ENCODE results near the gene APBB1. TPM values are rescaled to one million over a fixed set of nuclear protein-coding genes. Genes with fewer than 3 reads are reported as not detected.

Gene APBB1
- total RNA-seq, 2 donors from 2014 or later = 51.5 to 51.6 TPM

DNA sequence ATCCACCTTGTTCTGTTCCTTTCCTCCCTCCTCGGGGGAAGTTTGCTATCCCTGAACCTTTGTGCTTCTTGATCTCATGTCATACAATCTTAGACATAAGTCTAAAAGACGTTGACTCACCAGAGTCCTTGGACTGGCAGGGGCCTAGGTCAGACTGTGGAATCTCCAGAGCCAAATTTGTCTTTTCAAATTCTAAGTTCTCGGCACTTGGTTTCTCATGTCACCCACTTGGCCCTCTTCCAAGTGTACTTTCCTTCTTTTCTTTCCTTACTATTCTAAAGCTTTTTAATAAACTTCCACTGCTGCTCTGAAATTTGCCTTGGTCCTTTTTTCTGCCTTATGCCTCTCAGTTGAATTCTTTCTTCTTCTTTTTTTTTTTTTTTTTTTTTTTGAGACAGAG is 58.7 kb downstream of the APBB1 start:
- Mint-ChIP-seq H3K9me3 (no peaks in the 10 kb centered on the region), H3K27me3 (ENCODE audit: insufficient read depth) (no peaks in the 10 kb centered on the region), H3K4me1 (peaks cover 12% of the 10 kb centered on the region), H3K27ac (no peak overlapping the region), H3K4me3 (no peak overlapping the region), H3K36me3 (ENCODE audit: low read depth) (no peaks in the 10 kb centered on the region)
- Histone ChIP-seq H3K4me3 (ENCODE audit: low read length) (no peak overlapping the region), H3K9ac (ENCODE audit: extremely low read depth, low read length, poor library complexity, severe bottlenecking) (no peak overlapping the region), H3K27ac (ENCODE audit: low read depth, low read length) (no peak overlapping the region), H3K4me1 (ENCODE audit: control insufficient read depth, insufficient read depth, low read length) (no peaks in the 10 kb centered on the region), H3K9me3 (ENCODE audit: control insufficient read depth, low read length) (no peaks in the 10 kb centered on the region), H3K27me3 (ENCODE audit: control insufficient read depth, insufficient read depth, low read length, poor library complexity, severe bottlenecking) (no peaks in the 10 kb centered on the region), H3K36me3 (ENCODE audit: control insufficient read depth, insufficient read depth, low read length) (no peaks in the 10 kb centered on the region)
- 89 to 91% methylated on average over 3 of the region's 3 CpGs for WGBS, 2 experiments (ENCODE audit: insufficient coverage in 1 of 2, insufficient read length in 1 of 2)
- no peak for TF ChIP-seq CTCF (conservative IDR thresholded peaks at IDR 0.05)
- DNase-seq = no peak

DNA sequence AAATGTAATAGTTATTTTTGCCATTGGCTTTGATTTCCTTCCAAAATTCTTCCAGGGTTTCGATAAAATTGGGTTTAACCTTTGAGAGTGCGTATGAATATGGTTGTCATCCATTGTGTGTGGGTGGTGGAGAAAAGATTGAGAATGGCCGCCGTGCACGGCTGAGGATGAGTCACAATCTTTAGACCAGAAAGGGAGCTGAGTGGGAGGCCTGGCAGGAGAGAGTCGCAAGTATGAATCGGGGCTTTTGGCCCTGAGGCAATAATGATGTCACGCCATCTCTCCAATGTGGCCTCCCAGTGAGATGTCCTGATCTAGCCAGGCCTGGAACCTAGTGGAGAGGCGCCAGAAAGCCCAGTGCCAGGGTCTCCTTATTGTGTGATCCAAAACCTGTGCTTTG is 61.7 kb downstream of the APBB1 start:
- 71 to 78% methylated on average over 7 to 9 of the region's 9 CpGs for WGBS, 2 experiments (ENCODE audit: insufficient coverage in 1 of 2, insufficient read length in 1 of 2)
- Mint-ChIP-seq H3K27ac (no peak overlapping the region), H3K4me1 (peaks cover 25% of the 10 kb centered on the region)

GRCh38 chr11:6356503-6357055 is 62.3 kb downstream of the APBB1 start:
- Mint-ChIP-seq H3K36me3 (ENCODE audit: low read depth) (no peaks in the 10 kb centered on the region), H3K4me3 (no peak overlapping the region), H3K27me3 (ENCODE audit: insufficient read depth) (no peaks in the 10 kb centered on the region), H3K4me1 (peaks cover 30% of the 10 kb centered on the region), H3K9me3 (no peaks in the 10 kb centered on the region), H3K27ac (no peak overlapping the region)
- H3K4me1 ChIP-seq (ENCODE audit: control insufficient read depth, insufficient read depth, low read length) = peaks cover 6% of the 10 kb centered on the region
- H3K27me3 ChIP-seq (ENCODE audit: control insufficient read depth, insufficient read depth, low read length, poor library complexity, severe bottlenecking) = no peaks in the 10 kb centered on the region
- no peak overlapping the region for H3K4me3 ChIP-seq (ENCODE audit: low read length)
- TF ChIP-seq CTCF (conservative IDR thresholded peaks at IDR 0.05) = no peak
- no peak overlapping the region for H3K27ac ChIP-seq (ENCODE audit: low read depth, low read length)
- H3K9me3 ChIP-seq (ENCODE audit: control insufficient read depth, low read length) = no peaks in the 10 kb centered on the region
- no peaks in the 10 kb centered on the region for H3K36me3 ChIP-seq (ENCODE audit: control insufficient read depth, insufficient read depth, low read length)
- H3K9ac ChIP-seq (ENCODE audit: extremely low read depth, low read length, poor library complexity, severe bottlenecking) = no peak overlapping the region
- DNase-seq = no peak
- 93 to 95% methylated on average over 3 to 4 of the region's 4 CpGs for WGBS, 2 experiments (ENCODE audit: insufficient coverage in 1 of 2, insufficient read length in 1 of 2)

More for the DNA sequence above, 61.7 kb downstream of the APBB1 start:
- no peak for TF ChIP-seq CTCF (conservative IDR thresholded peaks at IDR 0.05)
- no peak overlapping the region for H3K9ac ChIP-seq (ENCODE audit: extremely low read depth, low read length, poor library complexity, severe bottlenecking)
- no peaks in the 10 kb centered on the region for H3K9me3 ChIP-seq (ENCODE audit: control insufficient read depth, low read length)
- no peaks in the 10 kb centered on the region for H3K27me3 ChIP-seq (ENCODE audit: control insufficient read depth, insufficient read depth, low read length, poor library complexity, severe bottlenecking)
- no peak overlapping the region for H3K27ac ChIP-seq (ENCODE audit: low read depth, low read length)
- Mint-ChIP-seq H3K4me3 (no peak overlapping the region), H3K36me3 (ENCODE audit: low read depth) (no peaks in the 10 kb centered on the region), H3K27me3 (ENCODE audit: insufficient read depth) (no peaks in the 10 kb centered on the region), H3K9me3 (no peaks in the 10 kb centered on the region)
- DNase-seq = no peak
- H3K4me3 ChIP-seq (ENCODE audit: low read length) = no peak overlapping the region
- no peaks in the 10 kb centered on the region for H3K36me3 ChIP-seq (ENCODE audit: control insufficient read depth, insufficient read depth, low read length)
- H3K4me1 ChIP-seq (ENCODE audit: control insufficient read depth, insufficient read depth, low read length) = peaks cover 2% of the 10 kb centered on the region

All from endodermal cell (in vitro differentiated cells).